OCI-LY7 (cell line): Measurements from ENCODE around the gene TP63.
A peak's percentile ranks its signal among the peaks of the same experiment; 100 is the strongest.

Experiments used
- EZH2phosphoT487 ChIP-seq: fragments of 200-600 bp; sonication (generic); IDR thresholded peaks from 2 replicates; pipeline ENCODE4 v1.6.1; 2018; ENCODE audit warnings: low read depth, borderline replicate concordance, mild to moderate bottlenecking, mixed run types, antibody characterized with exemption, low read length, moderate library complexity, mixed read lengths
- TF ChIP-seq, protein P1 (sequence below): fragments of 200-600 bp; sonication (generic); conservative IDR thresholded peaks from 2 replicates; pipeline ENCODE4 v1.5.1; 2014; ENCODE audit warnings: mild to moderate bottlenecking, antibody characterized with exemption, low read length, moderate library complexity, mixed read lengths

DNA sequence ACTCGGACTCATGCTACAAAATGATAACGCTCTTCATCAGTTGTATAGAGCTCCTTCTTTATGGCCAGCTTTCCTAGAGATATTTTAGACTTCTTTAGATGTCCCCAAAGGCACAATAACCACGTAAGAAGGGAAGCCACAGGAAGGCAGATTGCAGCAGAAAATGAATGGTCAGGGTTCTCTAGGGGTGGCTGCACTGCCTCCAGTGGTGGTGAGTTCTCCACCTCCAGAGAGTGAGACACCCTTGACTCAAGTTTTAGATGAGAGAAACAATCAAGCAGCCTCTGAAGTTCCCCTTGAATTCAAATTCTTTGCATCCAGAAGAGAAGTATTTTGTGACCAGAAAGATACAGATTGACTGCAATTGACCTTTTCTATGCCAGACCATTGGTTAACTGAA lies 191.5 kb downstream of the TP63 start:
- TF ChIP-seq, protein P1, sequence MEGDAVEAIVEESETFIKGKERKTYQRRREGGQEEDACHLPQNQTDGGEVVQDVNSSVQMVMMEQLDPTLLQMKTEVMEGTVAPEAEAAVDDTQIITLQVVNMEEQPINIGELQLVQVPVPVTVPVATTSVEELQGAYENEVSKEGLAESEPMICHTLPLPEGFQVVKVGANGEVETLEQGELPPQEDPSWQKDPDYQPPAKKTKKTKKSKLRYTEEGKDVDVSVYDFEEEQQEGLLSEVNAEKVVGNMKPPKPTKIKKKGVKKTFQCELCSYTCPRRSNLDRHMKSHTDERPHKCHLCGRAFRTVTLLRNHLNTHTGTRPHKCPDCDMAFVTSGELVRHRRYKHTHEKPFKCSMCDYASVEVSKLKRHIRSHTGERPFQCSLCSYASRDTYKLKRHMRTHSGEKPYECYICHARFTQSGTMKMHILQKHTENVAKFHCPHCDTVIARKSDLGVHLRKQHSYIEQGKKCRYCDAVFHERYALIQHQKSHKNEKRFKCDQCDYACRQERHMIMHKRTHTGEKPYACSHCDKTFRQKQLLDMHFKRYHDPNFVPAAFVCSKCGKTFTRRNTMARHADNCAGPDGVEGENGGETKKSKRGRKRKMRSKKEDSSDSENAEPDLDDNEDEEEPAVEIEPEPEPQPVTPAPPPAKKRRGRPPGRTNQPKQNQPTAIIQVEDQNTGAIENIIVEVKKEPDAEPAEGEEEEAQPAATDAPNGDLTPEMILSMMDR: peak; percentile 41; the same call in 1 of the 2 replicates
- TF ChIP-seq EZH2phosphoT487: no peak
